Neural progenitor cell (in vitro differentiated cells): ENCODE results near the gene SKAP2.

Experiments used
- EZH2 ChIP-seq: fragments of 200-600 bp; sonication (generic); IDR thresholded peaks from 2 replicates; pipeline ENCODE4 v1.6.1; 2017; ENCODE audit warnings: antibody characterized with exemption, mild to moderate bottlenecking, moderate library complexity
- EZH2phosphoT487 ChIP-seq: fragments of 200-600 bp; sonication (generic); IDR thresholded peaks from 2 replicates; pipeline ENCODE4 v1.6.1; 2017; ENCODE audit warnings: antibody characterized with exemption
- TF ChIP-seq, protein P1 (sequence below): fragments of 200-600 bp; sonication (generic); IDR thresholded peaks from 2 replicates; pipeline ENCODE4 v1.5.1; 2017; ENCODE audit warnings: antibody characterized with exemption, mild to moderate bottlenecking

DNA sequence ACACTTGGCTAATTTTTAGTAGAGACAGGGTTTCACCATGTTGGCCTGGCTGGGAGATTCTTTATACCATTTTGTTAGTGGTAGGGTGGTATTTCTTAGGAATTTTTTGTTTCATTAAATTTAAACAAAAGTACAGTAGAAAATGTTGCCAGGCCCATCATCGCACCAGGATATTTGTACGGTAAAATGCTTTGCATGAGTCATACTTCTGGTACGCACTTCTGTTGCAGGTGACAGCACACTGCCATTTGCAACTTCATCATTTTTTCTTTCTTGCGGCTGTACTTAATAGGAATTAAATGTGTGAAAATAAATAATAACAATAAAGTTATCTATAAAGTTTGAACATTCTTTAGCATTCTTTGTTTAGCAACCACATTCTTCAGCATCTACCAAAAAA, 195.6 kb downstream of the SKAP2 start:
- no peak for TF ChIP-seq EZH2
- TF ChIP-seq, protein P1, sequence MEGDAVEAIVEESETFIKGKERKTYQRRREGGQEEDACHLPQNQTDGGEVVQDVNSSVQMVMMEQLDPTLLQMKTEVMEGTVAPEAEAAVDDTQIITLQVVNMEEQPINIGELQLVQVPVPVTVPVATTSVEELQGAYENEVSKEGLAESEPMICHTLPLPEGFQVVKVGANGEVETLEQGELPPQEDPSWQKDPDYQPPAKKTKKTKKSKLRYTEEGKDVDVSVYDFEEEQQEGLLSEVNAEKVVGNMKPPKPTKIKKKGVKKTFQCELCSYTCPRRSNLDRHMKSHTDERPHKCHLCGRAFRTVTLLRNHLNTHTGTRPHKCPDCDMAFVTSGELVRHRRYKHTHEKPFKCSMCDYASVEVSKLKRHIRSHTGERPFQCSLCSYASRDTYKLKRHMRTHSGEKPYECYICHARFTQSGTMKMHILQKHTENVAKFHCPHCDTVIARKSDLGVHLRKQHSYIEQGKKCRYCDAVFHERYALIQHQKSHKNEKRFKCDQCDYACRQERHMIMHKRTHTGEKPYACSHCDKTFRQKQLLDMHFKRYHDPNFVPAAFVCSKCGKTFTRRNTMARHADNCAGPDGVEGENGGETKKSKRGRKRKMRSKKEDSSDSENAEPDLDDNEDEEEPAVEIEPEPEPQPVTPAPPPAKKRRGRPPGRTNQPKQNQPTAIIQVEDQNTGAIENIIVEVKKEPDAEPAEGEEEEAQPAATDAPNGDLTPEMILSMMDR: no peak
- TF ChIP-seq EZH2phosphoT487: no peak
